DOHH2 (cell line): ENCODE measurements around the gene VIPAS39.

ENCODE experiments used
- H3F3A ChIP-seq: fragments of 200-600 bp; sonication (generic), shearing (Covaris generic); 2 replicates; pipeline ENCODE4 v1.6.0; 2016; ENCODE audit warnings: antibody characterized with exemption, mild to moderate bottlenecking; ENCODE audit not compliant: control insufficient read depth, insufficient read depth
- H3K27ac ChIP-seq: fragments of 200-600 bp; sonication (generic); 2 replicates; pipeline ENCODE4 v1.5.1; 2014; ENCODE audit warnings: low read depth, mild to moderate bottlenecking, low read length, moderate library complexity
- H3K27me3 ChIP-seq: fragments of 200-600 bp; sonication (generic); 2 replicates; pipeline ENCODE4 v1.6.1; 2014; ENCODE audit warnings: mild to moderate bottlenecking, low read length, mixed read lengths; ENCODE audit not compliant: control insufficient read depth
- H3K36me3 ChIP-seq: fragments of 200-600 bp; sonication (generic); 2 replicates; pipeline ENCODE4 v1.6.1; 2014; ENCODE audit warnings: mild to moderate bottlenecking, low read length, moderate library complexity, mixed read lengths; ENCODE audit not compliant: control insufficient read depth
- H3K4me1 ChIP-seq: fragments of 200-600 bp; sonication (generic); 2 replicates; pipeline ENCODE4 v1.6.1; 2014; ENCODE audit warnings: mild to moderate bottlenecking, low read length, mixed read lengths; ENCODE audit not compliant: control insufficient read depth
- H3K4me2 ChIP-seq: fragments of 200-600 bp; sonication (generic); 2 replicates; pipeline ENCODE4 v1.6.0; 2014; ENCODE audit warnings: mild to moderate bottlenecking, low read length, moderate library complexity
- H3K4me3 ChIP-seq: fragments of 200-600 bp; sonication (generic); 2 replicates; pipeline ENCODE4 v1.5.1; 2014; ENCODE audit warnings: mild to moderate bottlenecking, low read length, mixed read lengths
- H3K79me2 ChIP-seq: fragments of 200-600 bp; sonication (generic); 2 replicates; pipeline ENCODE4 v1.6.1; 2014; ENCODE audit warnings: mild to moderate bottlenecking, low read length, mixed read lengths; ENCODE audit not compliant: control insufficient read depth
- H3K9me2 ChIP-seq: fragments of 200-600 bp; sonication (generic); replicated peaks from 2 replicates; pipeline ENCODE4 v1.6.1; 2014; ENCODE audit warnings: mild to moderate bottlenecking, low read length, mixed read lengths; ENCODE audit not compliant: control insufficient read depth
- H3K9me3 ChIP-seq: fragments of 200-600 bp; sonication (generic); 2 replicates; pipeline ENCODE4 v1.6.1; 2014; ENCODE audit warnings: antibody characterized with exemption, low read length, mixed read lengths; ENCODE audit not compliant: control insufficient read depth, insufficient read depth
- H4K20me1 ChIP-seq: fragments of 200-600 bp; sonication (generic); 2 replicates; pipeline ENCODE4 v1.6.0; 2014; ENCODE audit warnings: low read depth, mild to moderate bottlenecking, antibody characterized with exemption, low read length, moderate library complexity; ENCODE audit not compliant: control insufficient read depth, insufficient read depth
- EZH2phosphoT487 ChIP-seq: fragments of 200-600 bp; sonication (generic); IDR thresholded peaks from 2 replicates; pipeline ENCODE4 v1.6.1; 2017; ENCODE audit warnings: borderline replicate concordance, mild to moderate bottlenecking, antibody characterized with exemption, low read length, moderate library complexity, mixed read lengths
- TF ChIP-seq, protein P1 (sequence below): fragments of 200-600 bp; sonication (generic); IDR thresholded peaks from one replicate; pipeline ENCODE4 v1.5.1; 2014; ENCODE audit warnings: antibody characterized with exemption, mild to moderate bottlenecking, low read depth, low read length; ENCODE audit not compliant: poor library complexity, severe bottlenecking

The VIPAS39 gene

DNA sequence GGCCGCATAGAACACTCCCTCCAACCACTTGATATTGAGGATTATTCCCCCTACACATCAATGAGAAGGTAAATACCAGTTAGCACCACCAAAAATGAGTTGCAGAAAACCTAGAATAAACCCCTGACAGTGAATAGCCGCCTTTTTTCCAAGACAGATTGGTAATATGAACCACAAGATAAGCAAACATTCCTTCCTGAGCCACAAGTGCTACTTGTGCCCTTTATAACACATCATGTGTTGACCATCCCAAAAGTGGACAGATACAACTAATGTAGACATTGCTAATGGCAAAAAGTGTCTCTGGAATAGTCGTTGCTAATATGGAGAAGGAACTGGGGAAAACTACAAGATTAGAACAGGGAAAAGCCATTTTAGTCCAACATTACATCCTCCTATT, 51.3 kb downstream of the VIPAS39 start:
- no peak overlapping the region for H3K27ac ChIP-seq
- H3K27me3 ChIP-seq: no peaks in the 10 kb centered on the region
- no peaks in the 10 kb centered on the region for H4K20me1 ChIP-seq
- H3K79me2 ChIP-seq: no peaks in the 10 kb centered on the region
- no peak for TF ChIP-seq EZH2phosphoT487
- TF ChIP-seq, protein P1, sequence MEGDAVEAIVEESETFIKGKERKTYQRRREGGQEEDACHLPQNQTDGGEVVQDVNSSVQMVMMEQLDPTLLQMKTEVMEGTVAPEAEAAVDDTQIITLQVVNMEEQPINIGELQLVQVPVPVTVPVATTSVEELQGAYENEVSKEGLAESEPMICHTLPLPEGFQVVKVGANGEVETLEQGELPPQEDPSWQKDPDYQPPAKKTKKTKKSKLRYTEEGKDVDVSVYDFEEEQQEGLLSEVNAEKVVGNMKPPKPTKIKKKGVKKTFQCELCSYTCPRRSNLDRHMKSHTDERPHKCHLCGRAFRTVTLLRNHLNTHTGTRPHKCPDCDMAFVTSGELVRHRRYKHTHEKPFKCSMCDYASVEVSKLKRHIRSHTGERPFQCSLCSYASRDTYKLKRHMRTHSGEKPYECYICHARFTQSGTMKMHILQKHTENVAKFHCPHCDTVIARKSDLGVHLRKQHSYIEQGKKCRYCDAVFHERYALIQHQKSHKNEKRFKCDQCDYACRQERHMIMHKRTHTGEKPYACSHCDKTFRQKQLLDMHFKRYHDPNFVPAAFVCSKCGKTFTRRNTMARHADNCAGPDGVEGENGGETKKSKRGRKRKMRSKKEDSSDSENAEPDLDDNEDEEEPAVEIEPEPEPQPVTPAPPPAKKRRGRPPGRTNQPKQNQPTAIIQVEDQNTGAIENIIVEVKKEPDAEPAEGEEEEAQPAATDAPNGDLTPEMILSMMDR: no peak
- H3K4me2 ChIP-seq: no peak overlapping the region
- H3K4me3 ChIP-seq: no peak overlapping the region
- H3K9me3 ChIP-seq: no peaks in the 10 kb centered on the region
- no peaks in the 10 kb centered on the region for H3F3A ChIP-seq
- H3K36me3 ChIP-seq: no peaks in the 10 kb centered on the region
- peaks cover 16% of the 10 kb centered on the region for H3K4me1 ChIP-seq
- H3K9me2 ChIP-seq: no peaks in the 10 kb centered on the region

DNA sequence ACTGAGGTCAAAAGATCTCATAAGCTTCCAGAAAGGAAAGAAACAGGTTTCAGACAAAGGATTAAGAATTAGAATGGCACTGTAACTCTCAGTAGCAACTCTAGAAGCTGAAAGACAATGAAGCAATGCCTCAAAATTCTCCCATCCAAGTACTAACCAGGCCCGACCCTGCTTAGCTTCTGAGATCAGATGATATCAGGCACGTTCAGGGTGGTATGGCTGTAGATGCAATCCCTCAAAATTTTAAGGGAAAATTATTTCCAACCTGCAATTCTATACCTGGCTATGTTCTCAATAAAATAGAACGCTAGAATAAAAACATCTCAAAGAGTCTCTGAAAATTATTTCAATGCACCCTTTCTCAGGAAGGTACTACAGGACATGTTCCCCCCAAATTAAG, 53.6 kb downstream of the VIPAS39 start:
- Histone ChIP-seq H3K4me1 (peaks cover 13% of the 10 kb centered on the region), H4K20me1 (no peaks in the 10 kb centered on the region), H3F3A (no peaks in the 10 kb centered on the region), H3K4me2 (no peak overlapping the region), H3K36me3 (no peaks in the 10 kb centered on the region), H3K9me3 (no peaks in the 10 kb centered on the region), H3K27ac (no peak overlapping the region), H3K9me2 (no peaks in the 10 kb centered on the region), H3K27me3 (no peaks in the 10 kb centered on the region), H3K4me3 (no peak overlapping the region), H3K79me2 (no peaks in the 10 kb centered on the region)
- TF ChIP-seq EZH2phosphoT487: no peak
- TF ChIP-seq, protein P1: no peak

DNA sequence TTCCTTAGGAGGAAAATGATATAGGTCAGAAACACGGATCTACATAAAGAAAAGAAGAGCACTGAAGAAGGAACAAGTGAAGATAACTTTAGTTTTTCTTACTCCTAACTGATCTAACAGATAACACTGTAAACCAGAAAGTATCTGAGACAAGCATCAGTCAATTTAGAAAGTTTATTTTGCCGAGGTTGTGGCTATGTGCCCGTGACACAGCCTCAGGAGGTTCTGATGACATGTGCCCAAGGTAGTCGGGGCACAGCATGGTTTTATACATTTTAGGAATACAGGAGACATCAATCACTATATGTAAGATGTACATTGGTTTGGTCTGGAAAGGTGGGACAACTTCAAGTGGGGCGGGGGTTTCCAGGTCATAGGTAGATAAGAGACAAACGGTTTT, 57.2 kb downstream of the VIPAS39 start:
- H3K9me2 ChIP-seq: no peaks in the 10 kb centered on the region
- no peaks in the 10 kb centered on the region for H3F3A ChIP-seq
- no peaks in the 10 kb centered on the region for H3K79me2 ChIP-seq
- H3K4me3 ChIP-seq: no peak overlapping the region
- H4K20me1 ChIP-seq: no peaks in the 10 kb centered on the region
- H3K4me1 ChIP-seq: peaks cover 8% of the 10 kb centered on the region
- no peaks in the 10 kb centered on the region for H3K36me3 ChIP-seq
- no peak overlapping the region for H3K4me2 ChIP-seq
- H3K27me3 ChIP-seq: no peaks in the 10 kb centered on the region
- no peak overlapping the region for H3K27ac ChIP-seq
- no peak for TF ChIP-seq EZH2phosphoT487
- TF ChIP-seq, protein P1: no peak
- no peaks in the 10 kb centered on the region for H3K9me3 ChIP-seq

DNA sequence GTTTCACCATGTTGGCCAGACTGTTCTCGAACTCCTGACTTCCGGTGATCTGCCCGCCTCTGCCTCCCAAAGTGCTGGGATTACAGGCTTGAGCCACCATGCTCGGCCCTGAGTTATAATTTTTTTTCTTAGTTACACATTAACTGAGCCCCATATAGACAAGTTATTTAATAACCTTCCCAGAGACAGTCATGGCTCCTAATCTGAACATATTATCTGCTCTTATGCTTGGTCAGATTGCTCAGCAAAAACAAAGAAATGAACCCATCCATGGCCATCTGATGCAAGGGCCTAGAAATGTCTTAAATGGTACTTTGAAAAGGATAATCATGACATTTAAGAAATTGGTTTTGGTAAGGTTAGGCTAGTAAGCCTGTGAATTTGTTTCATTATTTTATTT, 67.2 kb downstream of the VIPAS39 start:
- no peak overlapping the region for H3K27ac ChIP-seq
- H3K27me3 ChIP-seq: no peaks in the 10 kb centered on the region
- no peak overlapping the region for H3K4me2 ChIP-seq

More for the DNA sequence above, 67.2 kb downstream of the VIPAS39 start:
- Histone ChIP-seq H3K4me3 (no peak overlapping the region), H3K79me2 (no peaks in the 10 kb centered on the region), H3F3A (no peaks in the 10 kb centered on the region), H4K20me1 (no peaks in the 10 kb centered on the region), H3K9me2 (no peaks in the 10 kb centered on the region), H3K4me1 (no peaks in the 10 kb centered on the region), H3K36me3 (no peaks in the 10 kb centered on the region), H3K9me3 (no peaks in the 10 kb centered on the region)
- TF ChIP-seq EZH2phosphoT487: no peak
- TF ChIP-seq, protein P1: no peak
